Measurements from ENCODE around the gene RNF10.
A peak's percentile ranks its signal among the peaks of the same experiment; 100 is the strongest.
"Not testable (repeated sequence)": the region's sequence is repeated elsewhere in the genome, so short reads cannot be mapped to it uniquely, and the experiment has no call there.

RNF10 gene

DNA sequence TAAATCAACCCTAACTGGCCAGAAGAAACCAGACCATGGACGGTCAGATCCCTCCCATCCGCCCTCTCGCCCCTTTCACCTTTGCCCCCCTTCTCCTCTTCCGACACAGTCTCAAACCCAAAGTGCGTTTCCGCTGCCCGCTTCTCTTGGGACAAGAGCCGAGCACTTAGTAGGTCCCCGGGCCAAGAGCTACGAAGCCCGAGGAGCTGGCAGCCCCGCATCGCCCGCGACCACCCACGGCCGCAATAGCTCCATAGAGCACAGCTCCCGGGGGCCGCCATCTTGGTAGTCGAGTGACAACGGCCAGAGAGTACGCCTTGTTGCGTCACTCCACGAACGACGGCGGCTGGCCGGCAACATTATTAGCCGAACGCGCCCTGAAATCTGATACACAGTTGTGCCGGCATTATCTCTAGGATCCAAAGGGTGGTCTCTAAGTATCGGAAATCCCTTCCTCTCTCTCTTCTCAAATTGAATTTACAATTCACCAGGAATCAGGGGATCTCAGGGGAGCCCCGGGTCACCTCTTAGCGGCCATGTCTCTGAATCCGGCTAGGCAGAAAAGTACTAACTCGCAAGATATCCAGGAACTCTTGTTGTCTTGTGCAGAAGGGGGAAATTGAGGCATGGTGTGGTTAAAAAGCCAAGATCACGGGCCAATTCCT is 5.2 kb upstream of the RNF10 start, which contains the start of gene COQ5:
COQ5 (minus strand) TSS at position 298 of the 665 bp plus-strand sequence; CDS start at position 281, 17 bp downstream.
- peak; percentile 89 for DNase-seq (ENCODE audit: low spot score)

- no peak for DNase-seq (ENCODE audit: low spot score)
Observed at GRCh38 chr12:120529641-120530417, 4.3 kb upstream of the RNF10 start.

- not testable (repeated sequence) for DNase-seq (ENCODE audit: low spot score)
Observed at GRCh38 chr12:120530418-120530761, 3.8 kb upstream of the RNF10 start.

GRCh38 chr12:120532701-120533238 is 1.4 kb upstream of the RNF10 start:
- no peak for DNase-seq (ENCODE audit: low spot score)

GRCh38 chr12:120534703-120535655 is 823 bp downstream of the RNF10 start:
- DNase-seq (ENCODE audit: low spot score), result peak; percentile 44

- peak; percentile 49 for DNase-seq (ENCODE audit: low spot score)
Observed at GRCh38 chr12:120536064-120536791, 2.1 kb downstream of the RNF10 start.

DNA sequence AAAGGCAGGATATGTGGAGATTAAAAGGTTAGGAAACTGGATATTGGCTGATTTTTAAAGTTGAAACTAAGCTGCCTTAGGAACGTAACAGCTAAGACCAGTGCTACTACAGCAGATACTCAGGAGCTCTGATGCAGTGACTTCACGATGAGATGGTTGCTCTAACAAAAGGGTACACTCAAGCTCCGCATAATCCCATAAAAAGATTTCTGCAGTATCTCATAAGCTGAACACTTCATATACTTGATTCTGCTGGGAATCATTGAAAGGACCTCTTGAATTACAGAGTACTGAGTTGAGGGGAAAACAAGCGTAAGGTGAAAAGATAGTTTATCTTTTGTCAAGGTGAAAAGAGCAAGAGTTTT is 3.7 kb downstream of the RNF10 start:
- no peak for DNase-seq (ENCODE audit: low spot score)

- DNase-seq (ENCODE audit: low spot score), result peak; percentile 16
Observed at GRCh38 chr12:120538281-120539156, 4.4 kb downstream of the RNF10 start.

- DNase-seq (ENCODE audit: low spot score), result peak; percentile 60
Observed at GRCh38 chr12:120539303-120539702, 5.1 kb downstream of the RNF10 start.

GRCh38 chr12:120540445-120540844 is 6.3 kb downstream of the RNF10 start:
- DNase-seq (ENCODE audit: low spot score), result peak; percentile 48

DNA sequence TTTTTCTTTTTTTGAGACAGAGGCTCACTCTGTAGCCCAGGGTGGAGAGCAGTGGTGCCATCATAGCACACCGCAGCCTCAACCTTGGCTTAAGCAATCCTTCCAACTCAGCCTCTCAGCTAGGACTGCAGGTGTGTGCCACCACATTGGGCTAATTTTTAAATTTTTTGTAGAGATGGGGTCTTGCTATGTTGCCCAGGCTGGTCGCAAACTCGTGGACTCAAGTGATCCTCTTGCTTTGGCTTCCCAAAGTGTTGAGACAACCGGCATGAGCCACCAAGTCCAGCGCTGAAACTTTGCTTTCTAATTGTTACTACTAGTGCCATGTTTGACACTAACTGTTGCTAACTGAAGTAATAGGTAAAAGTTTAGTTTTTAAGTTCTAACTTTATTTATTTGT is 8.0 kb downstream of the RNF10 start:
- DNase-seq (ENCODE audit: low spot score), result no peak

- DNase-seq (ENCODE audit: low spot score), result no peak
Observed at GRCh38 chr12:120544691-120545090, 10.5 kb downstream of the RNF10 start.

DNA sequence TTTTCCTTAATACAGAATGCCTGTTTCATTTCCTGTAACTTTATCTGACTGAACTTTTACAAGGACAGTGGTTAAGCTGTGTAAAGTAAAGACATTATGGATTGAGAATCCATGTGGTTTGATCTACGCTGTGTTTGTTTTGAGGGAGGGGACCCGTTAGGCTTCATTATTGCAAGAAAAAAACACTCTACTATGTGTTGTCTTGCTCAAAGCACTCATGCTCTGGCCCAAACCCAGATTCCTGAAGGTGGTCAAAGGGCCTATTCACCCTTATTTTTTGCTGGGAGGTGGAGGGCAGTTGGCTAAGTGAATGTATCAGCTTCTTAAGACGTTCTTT is 11.9 kb downstream of the RNF10 start:
- no peak for DNase-seq (ENCODE audit: low spot score)

DNA sequence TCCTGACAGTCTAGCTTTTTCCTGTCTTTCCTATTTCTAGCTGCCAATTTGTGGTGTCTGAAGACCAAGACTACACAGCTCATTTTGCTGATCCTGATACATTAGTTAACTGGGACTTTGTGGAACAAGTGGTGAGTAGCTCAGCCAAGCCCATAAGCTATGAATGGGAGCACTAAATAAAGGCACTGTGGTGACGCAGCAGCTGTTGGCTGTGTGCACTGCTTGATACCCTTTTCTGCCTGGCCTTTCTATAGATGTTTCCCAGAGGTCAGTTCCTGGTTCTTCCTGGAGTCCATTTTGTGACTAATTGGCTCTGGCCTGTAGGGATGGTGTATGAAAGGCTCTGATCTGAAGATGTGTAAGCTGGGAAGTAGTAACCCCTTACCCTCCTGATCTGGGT is 20.5 kb downstream of the RNF10 start:
- no peak for DNase-seq (ENCODE audit: low spot score)

DNA sequence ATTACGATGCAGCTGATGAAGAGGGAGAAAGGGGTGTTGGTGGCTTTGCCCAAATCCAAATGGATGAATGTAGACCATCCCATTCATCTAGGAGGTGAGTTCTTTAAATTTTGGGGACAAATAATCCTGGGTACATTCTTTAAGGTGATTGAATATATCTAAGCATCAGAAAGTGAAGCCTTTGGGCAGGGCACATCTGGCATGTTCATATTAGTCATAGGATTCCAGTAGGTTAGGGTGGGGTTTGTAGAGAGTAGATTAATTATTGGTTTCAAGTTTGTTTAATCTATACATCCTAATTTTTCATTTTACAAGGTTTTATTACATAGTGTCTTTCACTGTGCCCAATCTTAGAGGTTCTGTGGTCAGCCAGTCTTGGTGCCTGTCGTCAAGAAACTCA is 23.4 kb downstream of the RNF10 start:
- no peak for DNase-seq (ENCODE audit: low spot score)

DNA sequence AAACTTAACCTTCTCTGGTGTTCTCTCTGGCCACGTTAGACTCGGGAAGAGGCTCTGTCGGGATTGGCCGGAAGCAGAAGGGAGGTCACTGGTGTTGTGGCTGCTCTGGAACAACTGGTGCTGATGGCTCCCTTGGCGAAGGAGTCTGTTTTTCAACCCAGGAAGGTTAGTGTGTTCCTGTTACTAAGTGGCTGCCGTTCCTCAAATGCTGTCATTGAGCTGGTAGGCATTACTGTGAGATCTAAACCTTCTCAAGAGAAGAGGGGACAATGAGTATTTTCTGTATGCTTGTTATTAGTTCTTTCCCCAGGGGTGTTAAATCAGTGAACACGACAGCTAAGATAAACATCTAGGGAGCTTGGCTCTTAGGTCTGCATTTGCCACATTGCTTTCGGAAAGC is 28.8 kb downstream of the RNF10 start:
- DNase-seq (ENCODE audit: low spot score), result no peak

GRCh38 chr12:120563495-120563894 is 29.3 kb downstream of the RNF10 start:
- DNase-seq (ENCODE audit: low spot score), result no peak

GRCh38 chr12:120571299-120571698 is 37.1 kb downstream of the RNF10 start:
- no peak for DNase-seq (ENCODE audit: low spot score)

GRCh38 chr12:120573560-120573959 is 39.4 kb downstream of the RNF10 start:
- no peak for DNase-seq (ENCODE audit: low spot score)

DNA sequence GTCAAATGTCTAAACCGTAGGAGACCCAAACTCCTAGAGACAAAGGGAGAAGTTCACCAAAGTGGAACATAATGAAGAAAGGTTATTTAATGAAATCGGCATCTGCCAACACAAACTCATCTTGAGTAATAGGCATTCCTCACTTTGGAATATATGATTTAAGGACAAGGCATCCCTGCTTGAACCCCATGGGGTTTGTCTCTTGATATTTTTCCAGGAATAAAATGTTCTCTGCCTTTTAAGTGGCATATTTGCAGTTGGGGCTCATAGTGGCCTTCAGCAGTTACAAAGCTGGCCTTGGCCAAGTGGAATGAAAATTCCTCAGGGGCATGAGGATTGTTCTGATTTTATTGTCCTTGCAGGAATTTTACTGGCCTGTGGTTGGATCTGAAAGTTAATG is 40.0 kb downstream of the RNF10 start:
- no peak for DNase-seq (ENCODE audit: low spot score)

GRCh38 chr12:120579179-120579578 is 45.0 kb downstream of the RNF10 start:
- no peak for DNase-seq (ENCODE audit: low spot score)

Data from activated CD4-positive, alpha-beta T cell treated with anti-CD3 and anti-CD28 coated beads, Interleukin-2, Interleukin-4, amounts not matched to agents 100 ng/mL and 50 ng/mL, durations not matched to agents 16 hours and 8 hours (primary cell).